Measurements from ENCODE around the gene CTCFL.

The CTCFL gene

GRCh38 chr20:57460781-57461465 is 64.0 kb downstream of the CTCFL start:
- no peak for DNase-seq

GRCh38 chr20:57459897-57460296 is 65.0 kb downstream of the CTCFL start:
- DNase-seq: no peak

- DNase-seq: no peak
These were observed 65.7 kb downstream of the CTCFL start for GRCh38 chr20:57459278-57459677.

GRCh38 chr20:57458400-57459160 is 66.4 kb downstream of the CTCFL start:
- no peak for DNase-seq

GRCh38 chr20:57457243-57458095 is 67.5 kb downstream of the CTCFL start:
- DNase-seq: no peak

GRCh38 chr20:57456116-57456515 is 68.8 kb downstream of the CTCFL start:
- no peak for DNase-seq

- no peak for DNase-seq
These were observed 69.6 kb downstream of the CTCFL start for GRCh38 chr20:57455386-57455785.

- no peak for DNase-seq
These were observed 72.9 kb downstream of the CTCFL start for GRCh38 chr20:57451795-57452661.

GRCh38 chr20:57451431-57451794 is 73.5 kb downstream of the CTCFL start:
- DNase-seq: no peak

- DNase-seq: no peak
These were observed 74.0 kb downstream of the CTCFL start for GRCh38 chr20:57450931-57451330.

- DNase-seq: no peak
These were observed 74.5 kb downstream of the CTCFL start for GRCh38 chr20:57450419-57450818.

- DNase-seq: no peak
These were observed 75.3 kb downstream of the CTCFL start for GRCh38 chr20:57449398-57450354.

- DNase-seq: no peak
These were observed 76.1 kb downstream of the CTCFL start for GRCh38 chr20:57448764-57449354.
